Measurements from ENCODE around the gene SSUH2.
"Not testable (repeated sequence)": the region's sequence is repeated elsewhere in the genome, so short reads cannot be mapped to it uniquely, and the experiment has no call there.

Gene SSUH2

DNA sequence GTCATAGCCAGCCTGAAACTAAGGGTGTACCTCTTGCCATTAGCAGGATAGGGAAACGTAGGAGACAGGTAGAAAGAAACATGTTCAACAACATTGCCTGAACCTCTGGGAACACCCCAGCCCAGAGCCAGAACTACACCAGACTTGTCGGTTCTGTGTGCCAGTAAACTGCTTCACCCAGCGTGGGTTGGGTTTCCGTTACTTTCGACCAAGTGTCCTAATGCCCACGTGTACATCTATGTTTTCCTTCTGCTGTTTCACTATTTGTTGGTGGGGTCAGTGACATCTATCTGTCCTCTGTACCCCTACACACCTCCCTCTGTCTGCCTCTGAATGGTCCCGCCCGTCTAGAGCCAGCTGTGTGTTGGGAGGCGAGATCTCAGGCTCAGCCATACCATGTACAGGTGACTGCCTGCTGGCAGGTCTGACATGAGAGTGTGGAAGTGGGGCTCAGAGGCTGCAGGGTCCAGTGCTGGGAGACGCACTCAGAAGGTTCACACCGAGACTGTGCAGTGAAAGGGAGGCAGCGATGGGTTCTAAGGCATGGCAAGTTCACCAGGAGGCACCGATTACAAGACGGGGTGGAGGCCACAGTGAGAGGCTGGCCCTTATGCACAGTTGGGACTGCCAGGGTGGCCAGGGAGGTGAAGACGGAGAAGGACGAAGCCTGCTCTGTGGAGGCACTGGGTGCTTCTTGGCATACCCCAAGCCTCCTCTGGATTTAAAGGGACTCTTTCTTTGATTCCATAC, 36.4 kb downstream of the SSUH2 start:
- DNase-seq, result no peak

DNA sequence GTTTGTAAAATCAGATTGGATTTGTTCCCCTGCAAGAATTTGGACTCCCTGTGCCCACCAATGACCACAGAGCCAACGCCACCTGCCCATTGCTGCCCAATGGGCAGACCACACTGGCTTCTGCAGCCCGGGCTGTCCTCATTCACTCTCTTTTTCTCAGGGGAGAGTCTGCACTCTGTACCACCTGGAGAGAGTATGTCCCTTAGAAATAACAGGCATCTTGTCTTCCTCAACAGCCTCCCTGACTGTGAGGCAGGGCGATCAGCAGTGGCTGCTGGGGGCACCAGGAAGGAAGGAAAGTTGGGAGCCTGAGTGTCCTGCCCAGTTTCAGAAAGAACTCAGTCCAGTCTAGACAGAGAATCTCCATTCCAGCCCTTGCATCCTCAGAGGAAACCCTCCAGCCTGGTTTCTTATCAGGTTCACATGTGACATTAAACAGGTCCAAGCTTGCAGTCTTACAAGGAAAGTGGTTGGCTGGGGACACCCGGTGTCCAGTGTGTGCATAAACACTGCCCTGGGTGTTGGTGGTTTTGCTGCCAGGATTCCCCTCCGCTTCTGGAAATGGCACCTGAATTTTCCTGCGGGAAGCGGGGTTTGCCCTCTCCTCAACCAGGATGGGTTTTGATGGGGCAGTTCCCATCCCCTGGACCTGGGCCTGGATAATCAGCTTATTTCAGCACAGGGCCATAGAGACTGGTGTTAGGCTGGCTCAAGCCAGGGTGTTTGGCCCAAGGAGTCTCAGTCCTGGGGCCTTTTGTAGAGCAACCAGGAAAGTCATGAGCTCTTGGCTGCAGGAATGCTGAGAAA, 37.2 kb downstream of the SSUH2 start:
- DNase-seq, result no peak

DNA sequence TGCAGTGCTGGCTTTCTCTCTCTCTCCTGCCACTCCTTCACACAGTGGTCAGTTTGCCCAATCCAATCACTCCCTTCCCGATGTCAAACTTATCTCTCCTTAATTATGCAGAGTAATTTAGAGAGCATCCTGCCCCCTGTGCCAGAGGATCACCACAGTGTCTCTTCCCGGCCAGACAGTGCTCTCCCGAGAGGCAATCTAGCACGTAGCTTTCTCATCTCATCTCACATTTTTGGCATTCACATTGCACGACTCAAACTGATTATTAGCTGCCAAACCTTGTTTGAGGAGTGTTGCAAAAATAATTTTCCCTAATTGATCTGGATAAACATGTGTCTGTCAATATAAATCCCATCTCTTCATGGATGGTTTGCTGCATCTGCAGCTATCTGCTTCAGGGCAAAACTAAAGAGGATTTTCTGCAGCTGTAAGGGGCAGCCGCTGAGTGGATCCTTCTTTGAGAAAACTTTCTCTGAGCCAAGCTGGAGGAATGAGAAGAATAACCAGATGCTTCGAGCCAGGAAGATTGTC, 37.8 kb downstream of the SSUH2 start:
- DNase-seq, result no peak

DNA sequence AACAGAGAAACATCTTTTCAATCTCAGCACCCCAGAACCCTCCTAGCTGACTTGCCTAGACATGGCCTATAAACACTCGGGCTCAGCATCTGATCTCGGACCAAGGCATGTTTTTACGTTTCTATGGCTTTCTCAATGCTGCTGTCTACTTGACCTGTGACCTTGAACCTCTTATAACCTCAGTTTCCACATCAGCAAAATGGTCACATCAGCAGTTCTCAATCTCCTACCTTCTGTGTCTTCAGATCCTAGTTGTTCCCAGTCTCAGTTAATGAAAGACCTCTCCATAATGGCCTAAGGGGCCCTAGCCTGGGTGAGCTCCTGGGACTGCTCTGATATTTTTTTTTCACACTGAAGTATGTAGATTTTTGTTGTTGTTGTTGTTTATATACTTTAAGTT, 39.6 kb downstream of the SSUH2 start:
- DNase-seq, result no peak

DNA sequence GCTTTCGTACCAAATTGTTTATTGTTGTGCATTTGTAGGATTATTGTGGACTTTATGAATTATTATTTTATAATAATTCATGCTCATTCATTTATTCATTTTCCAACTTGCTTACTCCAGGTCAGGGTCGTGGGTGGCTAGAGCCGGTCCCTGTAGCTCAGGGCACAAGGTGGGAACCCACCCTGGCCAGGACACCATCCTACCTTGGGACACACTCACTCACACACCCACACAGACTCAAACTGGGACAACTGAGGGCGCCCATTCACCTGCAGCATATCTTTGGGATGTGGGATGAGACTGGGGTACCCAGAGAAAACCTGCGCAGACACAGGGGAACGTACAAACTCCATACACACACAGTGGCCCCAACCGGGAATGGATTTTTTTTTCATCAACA, 40.6 kb downstream of the SSUH2 start:
- no peak for DNase-seq

DNA sequence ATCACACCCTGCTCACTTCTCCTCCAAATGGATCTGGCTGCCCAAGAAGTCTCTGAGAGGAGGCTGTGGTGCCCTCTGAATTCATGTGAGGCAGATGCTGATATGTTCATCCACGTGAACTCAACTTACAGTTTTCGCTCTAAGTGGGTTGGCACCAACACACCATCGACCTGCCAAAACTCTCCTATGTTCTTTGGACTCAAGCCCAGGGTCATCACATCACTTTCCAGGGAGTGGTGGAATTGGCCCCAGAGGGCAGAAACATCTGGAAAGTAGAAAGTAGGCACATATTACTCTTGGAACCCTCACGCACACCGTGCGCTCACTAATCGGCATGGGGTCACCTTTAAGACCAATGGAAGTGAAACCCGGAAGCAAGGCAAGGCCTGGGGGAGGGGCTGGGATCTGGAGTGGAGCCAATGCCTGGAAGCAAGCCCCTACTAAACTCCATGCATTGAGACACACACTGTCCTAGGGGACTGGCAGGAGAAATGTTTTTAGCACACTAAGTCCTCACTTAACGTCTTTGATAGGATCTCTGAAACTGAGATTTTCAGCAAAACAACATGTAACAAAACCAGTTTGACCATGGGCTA, 41.4 kb downstream of the SSUH2 start:
- no peak for DNase-seq

DNA sequence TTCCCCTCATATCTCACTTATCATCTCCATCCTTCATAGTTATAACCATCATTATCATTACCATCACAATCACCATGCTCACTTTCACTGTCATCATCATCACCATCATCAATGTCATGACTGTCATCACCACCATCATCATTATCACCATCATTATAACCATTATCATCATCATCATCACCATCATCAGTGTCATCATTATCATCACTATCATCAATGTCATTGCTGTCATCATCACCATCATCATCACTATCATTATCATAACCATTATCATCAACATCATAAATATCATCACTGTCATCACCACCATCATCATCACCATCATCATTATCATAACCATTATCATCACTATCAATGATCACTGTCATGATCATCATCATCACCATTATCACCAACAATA, 44.1 kb downstream of the SSUH2 start:
- no peak for DNase-seq

DNA sequence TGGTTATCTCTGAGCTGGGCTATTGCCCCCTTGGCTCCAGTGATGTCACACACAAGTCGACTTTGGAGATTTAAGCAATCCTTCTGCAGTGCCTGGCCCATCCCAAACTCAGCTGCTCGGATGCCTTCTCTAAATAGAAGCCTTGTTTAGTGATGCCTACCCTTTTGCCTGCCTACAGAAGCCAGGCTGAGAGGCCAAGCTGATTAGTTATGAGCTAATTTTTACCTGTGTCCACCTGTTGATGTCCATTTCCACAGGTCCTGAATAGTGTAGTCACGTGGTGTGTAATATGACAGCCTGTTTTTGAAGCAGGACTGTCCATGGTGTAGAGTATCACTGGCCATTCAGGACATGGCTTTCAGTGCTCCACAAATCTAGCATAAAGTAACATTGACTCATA, 45.5 kb downstream of the SSUH2 start:
- no peak for DNase-seq

DNA sequence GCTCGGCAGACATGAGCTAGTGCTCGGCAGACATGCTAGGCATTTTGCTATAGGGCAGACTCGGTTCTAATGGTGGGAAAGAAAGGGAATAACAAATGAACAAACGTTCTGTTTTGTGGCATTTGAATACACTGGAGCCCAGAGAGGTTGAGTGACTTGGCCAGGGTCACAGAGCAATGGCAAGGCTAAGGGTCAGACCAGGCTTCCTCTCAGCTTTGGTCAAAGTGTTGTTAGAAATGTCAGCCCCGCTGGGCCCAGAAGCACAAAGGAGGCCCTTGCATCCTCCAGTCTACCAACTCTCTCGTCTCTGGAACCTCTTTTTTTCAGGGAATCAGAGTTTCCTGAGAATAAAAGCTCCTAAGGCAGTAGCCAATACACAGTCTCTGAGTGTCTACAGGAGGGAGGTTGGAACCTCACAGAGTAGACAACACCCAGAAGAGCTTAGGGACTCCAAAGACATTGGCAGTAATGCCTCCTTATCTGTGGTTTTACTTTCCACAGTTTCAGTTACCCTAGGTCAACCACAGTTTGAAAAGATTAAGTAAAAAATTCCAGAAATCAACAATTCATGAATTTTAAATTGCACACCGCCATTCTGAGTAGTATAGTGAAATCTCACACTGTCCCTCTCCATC, 47.3 kb downstream of the SSUH2 start:
- no peak for DNase-seq

DNA sequence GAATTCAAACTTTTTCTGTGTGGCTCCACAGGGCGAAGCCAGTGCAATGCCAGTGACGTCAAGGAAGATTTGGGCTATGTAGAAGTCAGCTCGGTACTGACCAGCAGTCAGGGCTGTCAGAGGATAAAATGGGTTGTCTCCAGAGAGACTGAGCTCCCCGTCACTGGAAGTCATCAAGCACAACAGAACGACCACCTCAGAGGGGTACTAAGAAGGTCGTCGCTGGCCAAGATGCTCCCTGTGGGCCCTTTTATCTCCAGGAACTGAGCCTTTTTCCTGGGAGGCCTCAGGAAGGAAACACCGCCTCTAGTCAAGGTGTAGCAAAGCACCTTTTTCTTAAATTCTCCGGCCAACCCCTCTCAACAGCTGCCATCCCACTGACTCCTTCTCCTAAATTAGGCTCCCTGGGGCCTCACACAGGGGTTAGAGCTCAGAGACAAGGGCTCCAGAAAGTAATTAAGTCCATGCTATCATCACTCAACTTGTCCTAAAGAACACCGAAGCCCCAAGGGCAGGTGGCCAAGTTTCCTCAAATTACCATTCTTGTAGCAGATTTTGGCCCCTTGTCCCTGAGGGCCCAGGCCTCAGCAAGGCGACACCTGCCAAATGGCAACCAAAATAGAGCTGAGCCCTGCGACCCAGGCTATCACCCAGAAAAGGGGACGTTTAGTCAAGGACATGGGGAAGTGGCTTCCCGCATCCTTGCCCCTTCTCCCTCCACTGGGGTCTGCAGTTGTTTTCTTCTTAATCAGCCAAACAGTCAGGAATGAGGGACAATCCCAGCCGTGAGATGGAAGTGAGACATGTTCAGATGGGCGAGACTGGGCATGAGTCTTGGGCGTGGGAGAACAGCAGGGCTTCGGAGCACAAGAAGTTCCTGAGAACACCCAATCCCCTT, 48.0 kb downstream of the SSUH2 start:
- DNase-seq, result no peak

DNA sequence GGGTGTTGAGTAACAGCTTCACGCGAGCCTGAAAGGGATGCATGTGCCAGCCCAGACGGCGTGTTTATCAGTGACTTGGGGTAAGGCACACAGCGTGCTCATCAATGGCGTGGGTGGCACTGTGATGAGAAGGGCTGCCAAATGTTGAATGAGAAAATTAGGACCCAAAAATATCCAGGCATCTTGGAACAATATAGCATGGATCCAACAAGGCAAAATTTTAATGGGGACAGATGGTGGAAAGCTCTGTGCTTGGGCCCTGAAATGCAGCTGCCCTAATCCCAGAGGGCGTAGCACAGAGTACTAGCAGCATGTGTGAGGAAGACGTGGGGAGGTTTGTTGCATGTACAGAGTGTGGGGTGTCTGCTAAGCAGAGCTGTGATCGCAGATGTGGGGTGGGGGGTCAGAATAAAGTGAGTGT, 48.9 kb downstream of the SSUH2 start:
- no peak for DNase-seq

DNA sequence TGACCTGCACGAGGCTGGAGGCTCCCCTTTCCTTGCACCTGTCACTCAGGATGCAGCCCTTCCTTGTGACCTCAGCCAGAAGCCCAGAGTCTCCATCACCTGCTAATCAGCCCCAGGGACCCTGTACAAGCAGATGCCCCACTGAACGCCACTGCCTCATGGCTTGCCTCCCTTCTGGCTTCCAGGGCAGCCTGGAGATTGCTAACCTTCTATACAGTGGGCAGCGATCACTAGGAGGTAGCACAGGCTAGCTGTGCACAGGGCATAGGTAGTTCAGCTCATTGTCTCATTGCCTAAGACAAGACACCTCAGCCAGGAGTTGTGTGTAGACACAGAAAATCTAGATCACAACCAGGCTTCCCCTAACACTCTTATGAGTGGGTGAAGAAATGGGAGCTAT, 49.3 kb downstream of the SSUH2 start:
- no peak for DNase-seq

DNA sequence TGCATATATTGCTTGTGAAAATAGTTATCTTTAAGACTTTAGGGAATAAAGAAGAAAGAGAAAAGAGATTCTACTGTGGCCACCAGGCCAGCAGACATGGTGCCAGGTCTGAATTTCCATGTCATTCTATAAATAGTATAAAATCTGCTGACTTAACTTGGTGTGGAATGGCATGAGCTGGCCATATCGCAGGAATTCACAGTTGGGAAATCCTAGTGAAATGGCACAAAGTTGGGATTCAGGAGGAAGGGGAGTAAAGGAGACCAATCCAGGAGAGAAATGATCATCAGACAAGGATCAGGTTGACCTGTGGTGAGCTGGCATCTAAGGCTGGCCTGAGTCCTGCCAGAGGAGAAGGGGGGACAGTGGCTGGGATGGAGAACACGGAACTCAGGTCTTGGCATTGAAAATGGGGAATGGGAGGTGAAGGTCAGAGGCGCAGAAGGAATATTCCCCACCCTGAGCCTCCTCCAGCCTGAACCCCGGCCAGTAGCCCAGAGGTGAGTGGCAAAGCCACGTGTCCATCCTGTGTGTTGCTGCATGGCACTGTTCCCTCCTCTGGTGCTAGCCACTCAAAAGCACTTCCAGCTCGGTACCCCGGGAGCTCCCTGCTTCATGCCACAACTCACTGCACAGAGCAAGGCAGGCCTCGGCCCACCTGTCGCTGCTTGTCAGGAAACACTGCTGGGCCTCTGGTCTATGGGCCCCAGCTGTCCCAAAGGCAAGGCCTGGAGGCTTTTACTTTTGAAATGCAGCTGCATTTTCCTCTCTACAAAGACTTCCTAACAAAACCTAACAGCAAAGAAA, 51.4 kb downstream of the SSUH2 start:
- no peak for DNase-seq

DNA sequence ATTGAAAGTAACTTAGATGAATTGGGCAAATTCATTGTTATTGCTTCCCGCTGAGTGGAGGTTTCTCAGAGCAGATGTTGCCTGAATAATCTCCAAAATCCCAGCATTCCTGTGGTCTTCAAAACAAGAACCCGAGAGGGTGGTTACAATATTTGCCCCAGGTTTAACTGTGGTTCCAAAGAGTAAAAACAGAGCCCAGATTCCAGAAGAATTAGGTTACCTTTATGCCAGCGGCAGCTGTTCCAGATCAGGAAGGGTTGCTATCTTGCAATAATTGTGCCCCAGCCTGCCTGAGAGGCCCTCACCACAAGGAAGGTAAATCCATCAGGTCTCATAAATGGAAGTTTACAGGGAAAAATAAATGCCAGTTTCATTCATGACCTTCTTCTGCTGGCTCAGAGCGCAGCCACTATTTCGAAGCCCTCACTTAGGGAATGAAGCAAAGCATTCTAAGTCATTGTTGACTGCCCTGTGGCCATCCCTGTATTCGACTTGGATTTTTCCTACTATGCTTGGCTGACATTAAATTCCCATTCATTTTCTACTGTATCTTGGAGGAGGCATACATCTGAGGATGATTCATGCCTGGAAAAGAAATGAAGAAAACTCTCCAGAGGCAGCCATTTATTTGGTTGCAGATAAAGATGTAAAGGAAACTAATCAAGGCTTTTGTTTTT, 54.6 kb downstream of the SSUH2 start:
- no peak for DNase-seq

DNA sequence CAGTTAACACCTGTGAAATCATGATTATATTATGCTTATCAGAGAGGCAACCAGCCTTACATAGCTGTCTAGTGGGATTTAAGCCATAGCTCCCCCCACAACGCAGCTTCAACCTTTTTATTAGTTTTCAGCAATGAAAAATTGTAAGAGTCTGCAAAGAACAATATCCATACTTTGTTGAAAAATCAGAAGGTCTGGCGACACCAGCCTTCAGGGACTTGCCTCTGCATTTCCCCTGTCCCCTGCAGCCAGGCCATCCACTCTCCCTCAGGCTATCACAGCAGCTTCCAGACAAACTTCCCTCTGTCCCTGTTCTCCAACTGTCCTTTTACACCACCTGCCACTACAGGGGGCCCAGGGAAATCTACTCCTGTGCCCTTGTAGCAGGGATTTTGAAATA, 59.9 kb downstream of the SSUH2 start:
- DNase-seq, result no peak

DNA sequence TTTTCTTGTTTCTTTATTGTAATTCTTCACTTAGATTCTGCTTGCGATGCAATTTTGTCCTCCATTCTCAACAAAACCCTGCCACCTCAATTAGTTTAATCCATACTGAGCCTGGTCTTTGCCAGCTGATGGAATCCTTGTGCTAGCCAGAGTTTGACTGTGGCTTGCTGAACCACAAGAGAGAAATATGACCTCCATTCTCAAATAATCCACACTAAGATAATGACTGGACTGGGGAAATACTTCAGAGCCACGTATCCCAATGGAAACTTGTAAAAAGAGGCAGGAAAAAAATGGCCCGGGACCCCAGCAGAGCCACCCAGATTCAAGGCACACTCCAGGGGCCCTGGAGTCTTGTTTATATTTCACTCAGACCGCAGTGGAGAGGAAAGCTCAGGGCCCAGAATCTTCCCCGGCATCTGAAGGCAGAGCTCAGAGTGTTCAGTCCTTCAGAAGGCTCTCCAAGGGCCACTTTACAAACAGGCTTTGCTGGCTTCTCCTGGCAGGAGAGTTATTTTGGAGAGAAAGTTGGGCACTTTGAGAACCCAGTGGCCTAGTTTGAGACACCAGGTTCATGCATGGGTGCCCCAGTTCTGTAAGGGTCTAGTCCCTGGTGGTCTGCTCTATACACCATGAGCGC, 62.7 kb downstream of the SSUH2 start:
- DNase-seq, result no peak

DNA sequence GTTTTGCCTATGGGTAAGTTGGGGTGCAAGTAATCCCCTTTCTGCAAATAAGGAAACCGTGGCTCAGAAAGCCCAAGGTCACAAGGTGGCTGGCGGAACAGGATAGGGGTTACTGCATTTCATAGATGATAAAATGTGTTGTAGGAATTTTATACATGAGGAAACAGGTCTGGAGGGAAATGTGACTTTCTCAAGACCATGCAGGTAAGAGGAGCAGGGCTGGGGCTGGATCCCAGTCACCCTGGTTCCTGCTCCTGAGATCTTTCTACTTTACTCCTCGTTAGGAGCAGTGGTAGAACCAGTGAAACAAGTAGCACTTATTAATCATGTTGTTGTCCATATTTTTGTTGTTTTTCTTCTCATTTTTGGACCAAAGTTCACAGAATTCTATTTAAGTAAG, 63.2 kb downstream of the SSUH2 start:
- no peak for DNase-seq

DNA sequence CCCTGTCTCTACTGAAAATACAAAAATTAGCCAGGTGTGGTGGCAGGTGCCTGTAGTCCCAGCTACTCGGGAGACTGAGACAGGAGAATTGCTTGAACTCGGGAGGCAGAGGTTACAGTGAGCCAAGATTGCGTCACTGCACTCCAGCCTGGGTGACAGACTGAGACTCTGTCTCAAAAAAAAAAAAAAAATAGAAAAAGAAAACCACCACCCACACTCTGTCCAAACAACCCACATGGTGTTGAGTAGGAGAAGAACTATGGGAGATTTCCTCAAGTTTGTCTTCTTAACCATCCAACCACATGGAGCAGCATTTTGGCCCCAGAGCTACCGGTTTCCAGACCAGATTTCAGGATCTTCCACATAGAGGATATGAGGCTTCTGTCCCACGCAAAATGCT, 64.2 kb downstream of the SSUH2 start:
- DNase-seq, result not testable (repeated sequence)

DNA sequence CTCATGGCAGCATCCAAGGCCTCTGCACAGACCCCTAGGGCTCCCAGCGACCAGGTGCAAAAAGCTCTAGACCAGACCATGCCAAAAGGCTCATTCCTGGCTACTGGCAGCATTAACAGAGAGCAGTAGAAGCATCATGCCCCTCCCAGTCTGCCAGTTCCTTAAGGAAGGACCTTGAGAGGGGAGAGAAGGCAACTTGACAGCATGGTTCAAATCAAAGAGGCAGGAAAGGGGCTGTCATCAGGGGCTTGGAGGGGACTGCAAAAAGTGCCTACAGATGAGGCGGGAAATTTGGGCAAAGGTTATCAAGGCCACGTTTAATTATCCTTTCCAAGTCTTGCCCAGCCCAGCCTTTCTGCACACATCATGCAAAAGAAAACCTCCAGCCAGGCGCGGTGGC, 64.7 kb downstream of the SSUH2 start:
- no peak for DNase-seq

DNA sequence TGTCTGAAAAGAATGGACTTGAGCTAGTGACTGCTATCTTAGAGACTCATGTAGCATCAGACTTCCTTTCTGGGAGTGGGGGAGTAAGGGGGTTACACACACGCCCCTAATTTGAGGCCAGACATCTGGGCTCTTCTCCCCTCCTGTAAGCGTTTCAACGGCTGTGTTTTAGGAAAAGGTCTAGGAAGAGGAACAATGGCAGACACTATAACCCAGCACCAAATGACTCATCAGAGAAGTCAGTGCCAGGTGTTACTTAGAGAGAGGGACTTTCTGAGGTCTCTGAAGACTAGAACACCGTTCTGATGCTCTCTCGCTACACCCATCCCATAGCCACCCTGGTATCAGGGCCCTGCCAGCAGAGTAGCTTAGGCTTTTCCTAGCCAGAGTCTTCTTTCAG, 65.5 kb downstream of the SSUH2 start:
- no peak for DNase-seq
